Hematopoietic multipotent progenitor cell treated with erythropoietin and hydrocortisone succinate and interleukin-3 and kit ligand, for 17 days (in vitro differentiated cells): ENCODE measurements around the gene TAC3.
"Not testable (repeated sequence)": the region's sequence is repeated elsewhere in the genome, so short reads cannot be mapped to it uniquely, and the experiment has no call there.

ENCODE experiments used
- DNase-seq: peaks from one replicate; pipeline ENCODE4 v3.0.0-alpha.2; 2015; ENCODE audit warnings: low spot score

TAC3 gene

GRCh38 chr12:57004651-57005050 is 11.7 kb downstream of the TAC3 start:
- DNase-seq: no peak

- DNase-seq: no peak
Observed at GRCh38 chr12:57003395-57003794, 12.9 kb downstream of the TAC3 start.

GRCh38 chr12:57001448-57001906 is 14.9 kb downstream of the TAC3 start:
- DNase-seq: peak; percentile 84

DNA sequence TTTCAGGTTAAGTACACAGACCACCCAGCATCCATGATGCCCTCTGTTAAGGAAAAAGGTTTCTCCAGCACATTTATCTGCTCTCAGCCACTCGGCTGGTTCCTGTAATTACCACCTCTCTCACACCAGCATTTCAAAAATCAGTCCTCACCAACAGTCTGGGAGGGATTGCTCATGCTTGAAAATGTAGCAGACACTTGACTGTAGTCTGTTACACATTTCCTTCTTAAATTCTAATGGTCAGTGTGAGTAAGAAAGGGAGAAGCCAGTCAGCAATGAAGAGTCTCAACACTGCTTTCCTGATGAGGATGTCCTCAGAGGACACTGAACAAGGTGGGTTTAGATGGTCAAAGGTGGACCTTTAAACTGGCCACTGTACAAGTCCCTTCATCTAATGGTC is 15.9 kb downstream of the TAC3 start:
- DNase-seq: no peak

DNA sequence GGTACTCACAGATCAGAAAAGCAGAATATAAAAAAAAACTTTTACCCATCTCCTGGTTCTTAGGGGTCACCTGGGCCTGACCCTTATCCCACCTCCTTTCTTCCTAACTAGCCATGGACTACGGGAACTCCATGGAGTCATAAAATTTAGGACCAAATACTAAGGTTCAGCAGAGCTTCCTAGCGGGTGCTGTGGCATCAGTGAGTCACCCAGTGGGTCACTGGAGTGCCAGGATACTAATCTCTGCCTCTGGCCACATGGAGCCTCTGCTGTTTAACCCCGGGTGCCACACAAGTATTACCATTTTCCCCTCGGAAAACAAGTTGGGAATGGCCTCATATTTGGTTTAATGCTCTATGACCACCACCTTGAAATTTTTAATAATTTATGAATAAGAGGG is 16.9 kb downstream of the TAC3 start:
- no peak for DNase-seq

DNA sequence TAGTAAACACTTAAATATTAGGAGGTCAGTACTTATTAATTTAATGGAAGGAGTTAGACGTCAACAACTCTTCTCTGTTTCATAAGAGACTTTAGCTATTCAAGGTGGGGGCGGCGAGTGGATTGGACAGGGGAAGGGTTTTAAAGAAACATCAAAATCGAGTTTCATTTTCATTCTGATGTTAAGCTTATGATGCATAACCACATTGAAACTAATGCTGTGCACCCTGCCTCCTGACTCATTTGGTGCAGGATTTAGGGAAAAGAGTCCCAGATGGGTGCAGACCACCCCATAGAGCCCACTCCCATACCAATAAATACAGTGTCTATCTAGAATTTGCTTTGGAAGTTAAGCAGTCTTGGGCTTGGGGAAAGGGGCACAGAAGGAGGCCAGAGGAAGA is 17.3 kb downstream of the TAC3 start:
- DNase-seq: no peak

- DNase-seq: no peak
Observed at GRCh38 chr12:56998316-56998715, 18.0 kb downstream of the TAC3 start.

- DNase-seq: no peak
Observed at GRCh38 chr12:56996793-56997545, 19.4 kb downstream of the TAC3 start.

DNA sequence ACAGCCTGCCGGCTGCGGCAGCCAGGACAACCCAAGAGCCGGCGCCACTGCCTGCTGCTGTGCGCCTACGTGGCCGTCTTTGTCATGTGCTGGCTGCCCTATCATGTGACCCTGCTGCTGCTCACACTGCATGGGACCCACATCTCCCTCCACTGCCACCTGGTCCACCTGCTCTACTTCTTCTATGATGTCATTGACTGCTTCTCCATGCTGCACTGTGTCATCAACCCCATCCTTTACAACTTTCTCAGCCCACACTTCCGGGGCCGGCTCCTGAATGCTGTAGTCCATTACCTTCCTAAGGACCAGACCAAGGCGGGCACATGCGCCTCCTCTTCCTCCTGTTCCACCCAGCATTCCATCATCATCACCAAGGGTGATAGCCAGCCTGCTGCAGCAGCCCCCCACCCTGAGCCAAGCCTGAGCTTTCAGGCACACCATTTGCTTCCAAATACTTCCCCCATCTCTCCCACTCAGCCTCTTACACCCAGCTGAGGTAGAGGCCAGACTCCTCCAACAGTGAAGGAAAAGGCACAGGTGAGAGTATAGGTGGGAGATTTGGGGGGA is 20.3 kb downstream of the TAC3 start:
- DNase-seq: no peak

DNA sequence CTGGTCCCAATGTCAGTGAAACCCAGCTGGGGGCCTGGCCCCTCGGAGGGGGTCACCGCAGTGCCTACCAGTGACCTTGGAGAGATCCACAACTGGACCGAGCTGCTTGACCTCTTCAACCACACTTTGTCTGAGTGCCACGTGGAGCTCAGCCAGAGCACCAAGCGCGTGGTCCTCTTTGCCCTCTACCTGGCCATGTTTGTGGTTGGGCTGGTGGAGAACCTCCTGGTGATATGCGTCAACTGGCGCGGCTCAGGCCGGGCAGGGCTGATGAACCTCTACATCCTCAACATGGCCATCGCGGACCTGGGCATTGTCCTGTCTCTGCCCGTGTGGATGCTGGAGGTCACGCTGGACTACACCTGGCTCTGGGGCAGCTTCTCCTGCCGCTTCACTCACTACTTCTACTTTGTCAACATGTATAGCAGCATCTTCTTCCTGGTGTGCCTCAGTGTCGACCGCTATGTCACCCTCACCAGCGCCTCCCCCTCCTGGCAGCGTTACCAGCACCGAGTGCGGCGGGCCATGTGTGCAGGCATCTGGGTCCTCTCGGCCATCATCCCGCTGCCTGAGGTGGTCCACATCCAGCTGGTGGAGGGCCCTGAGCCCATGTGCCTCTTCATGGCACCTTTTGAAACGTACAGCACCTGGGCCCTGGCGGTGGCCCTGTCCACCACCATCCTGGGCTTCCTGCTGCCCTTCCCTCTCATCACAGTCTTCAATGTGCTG is 21.0 kb downstream of the TAC3 start:
- DNase-seq: no peak

- no peak for DNase-seq
Observed at GRCh38 chr12:56994231-56994746, 22.0 kb downstream of the TAC3 start.

DNA sequence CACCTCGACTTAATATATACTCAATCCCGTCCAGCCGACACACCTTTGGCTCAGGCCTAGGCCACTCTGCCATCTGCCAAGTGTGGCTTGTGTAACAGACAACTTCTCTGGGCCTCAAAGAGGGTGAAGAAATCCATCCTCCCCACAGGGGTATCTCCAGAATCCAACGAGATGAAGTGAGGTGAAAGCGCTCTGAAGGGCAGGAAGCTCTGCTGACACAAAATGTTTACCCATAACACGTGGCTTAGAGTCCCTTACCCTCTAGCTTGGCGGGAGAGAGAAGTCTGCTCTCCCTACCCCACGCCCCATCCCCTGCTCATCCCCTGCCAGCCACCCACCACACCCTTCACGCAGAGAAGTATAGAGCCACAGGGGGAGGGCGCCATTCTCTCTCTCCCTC is 23.0 kb downstream of the TAC3 start:
- DNase-seq: no peak

- DNase-seq: no peak
Observed at GRCh38 chr12:56991319-56992246, 24.7 kb downstream of the TAC3 start.

GRCh38 chr12:56990648-56991318 is 25.5 kb downstream of the TAC3 start:
- no peak for DNase-seq

- no peak for DNase-seq
Observed at GRCh38 chr12:56989861-56990610, 26.3 kb downstream of the TAC3 start.

DNA sequence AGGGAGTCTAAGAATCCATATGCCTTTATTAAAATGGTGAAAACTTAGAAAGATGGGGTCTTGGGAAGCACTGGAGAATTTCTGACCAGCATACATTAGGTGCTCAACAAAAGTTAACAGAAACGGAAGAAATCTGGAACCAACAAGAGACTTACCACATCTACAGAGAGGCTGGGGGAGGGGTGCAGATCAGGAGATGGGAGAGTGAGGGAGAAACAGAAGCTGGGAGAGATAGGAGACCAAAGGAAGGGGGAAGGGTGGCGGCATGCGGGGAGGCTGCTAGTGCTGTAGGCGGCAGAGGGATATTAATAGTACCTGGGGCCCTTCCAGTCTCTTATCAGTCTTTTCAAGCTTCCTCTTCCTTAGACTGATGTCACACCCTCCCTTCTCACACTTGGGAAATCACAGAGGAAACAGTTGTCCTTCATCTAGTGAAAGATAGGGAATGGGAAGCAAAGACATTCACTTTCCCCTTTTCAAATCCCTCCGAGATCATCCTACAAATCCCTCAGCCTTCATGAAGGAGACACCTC is 28.1 kb downstream of the TAC3 start:
- peak; percentile 29 for DNase-seq

DNA sequence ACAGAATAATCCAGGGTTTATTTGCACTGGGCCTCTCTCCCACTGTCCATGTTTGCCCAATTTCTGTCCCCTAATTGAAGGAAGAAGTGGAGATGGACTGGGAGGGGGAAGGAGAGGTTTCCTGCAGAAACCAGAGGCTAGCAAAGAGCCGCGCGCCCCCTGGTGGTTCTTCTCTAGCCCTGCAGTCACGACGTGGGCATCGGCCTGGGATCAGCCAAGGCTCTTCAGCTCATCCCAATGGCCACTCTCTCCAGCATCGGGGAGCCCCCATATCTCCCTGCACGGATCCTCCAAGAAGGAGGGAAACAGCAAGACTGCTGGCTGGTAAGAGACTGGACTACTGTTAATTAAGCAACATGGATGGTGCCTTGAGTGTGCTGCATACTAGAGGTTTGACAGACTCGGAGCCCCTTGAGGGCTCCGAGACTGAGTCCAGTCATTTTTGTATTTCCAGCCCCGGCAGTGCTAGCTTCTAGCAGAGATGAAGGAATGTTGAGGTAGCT is 28.7 kb downstream of the TAC3 start:
- DNase-seq: peak; percentile 83

DNA sequence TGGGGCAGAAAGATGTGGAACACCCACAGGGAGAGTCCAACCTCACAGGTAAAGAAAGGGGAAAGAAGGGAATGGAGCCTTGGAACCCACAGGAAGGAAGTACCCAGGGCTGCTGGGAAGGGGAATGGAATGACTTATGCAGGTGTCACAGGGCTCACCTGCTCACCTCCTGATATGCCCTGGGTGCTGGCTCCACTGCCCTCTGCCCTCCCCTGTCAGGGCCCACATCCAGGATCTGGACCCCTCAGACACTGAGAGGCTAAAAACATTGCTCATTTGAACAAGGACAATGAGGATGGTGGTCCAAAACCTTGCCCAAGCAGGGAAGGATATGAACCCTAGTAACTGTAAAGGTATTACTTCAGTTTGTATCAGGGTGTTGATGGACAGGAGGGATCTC is 29.3 kb downstream of the TAC3 start:
- DNase-seq: peak; percentile 11

DNA sequence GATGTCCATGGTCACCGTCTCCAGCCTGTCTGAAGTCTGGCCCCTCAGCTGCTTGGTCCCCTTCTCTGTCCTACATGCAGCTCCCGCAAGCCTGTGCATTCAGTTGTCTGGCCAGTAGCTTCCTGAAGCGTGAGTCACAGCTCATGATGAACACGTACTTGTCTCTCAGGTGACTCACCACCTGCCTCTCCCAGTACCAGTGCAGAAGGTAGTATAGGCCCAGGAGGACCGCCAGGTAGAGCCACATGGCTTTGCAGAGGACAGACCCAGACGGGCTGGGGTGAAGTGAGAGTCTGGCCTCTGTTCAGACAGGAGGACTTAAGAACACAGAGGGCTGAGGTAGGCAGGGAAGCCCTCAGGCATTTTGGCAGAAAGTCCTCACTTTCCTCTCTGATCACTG is 30.6 kb downstream of the TAC3 start:
- not testable (repeated sequence) for DNase-seq

DNA sequence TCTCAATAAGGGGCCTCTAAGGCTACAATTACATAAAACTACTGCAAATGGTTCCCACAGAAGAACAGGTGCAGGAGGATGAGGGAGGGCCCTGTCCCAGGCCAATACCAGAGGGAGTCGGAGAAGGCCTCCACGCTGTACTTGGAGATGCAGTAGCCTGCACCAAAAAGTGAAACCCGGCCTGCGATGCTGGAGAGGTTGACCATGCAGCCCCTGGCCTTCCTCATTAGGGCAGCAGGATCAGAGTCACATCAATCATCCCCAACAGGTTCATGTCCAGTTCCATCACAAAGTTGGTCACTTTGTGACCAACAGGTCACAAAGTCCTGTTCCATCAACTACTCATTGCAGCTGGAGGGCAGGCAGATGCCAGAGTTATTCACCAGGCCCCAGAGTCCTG is 32.9 kb downstream of the TAC3 start:
- no peak for DNase-seq
